SK-N-SH treated with all-trans-retinoic acid at 6 μM for 48 hours (cell line): ENCODE data around the gene VEPH1.

Experiments
- ARNTL ChIP-seq: fragments of 450-650 bp; formaldehyde crosslinking; IDR thresholded peaks from 2 replicates; pipeline ENCODE4 v1.5.0; 2020; ENCODE audit warnings: low read depth, mild to moderate bottlenecking, moderate library complexity, borderline replicate concordance
- BACH2 ChIP-seq: fragments of 250-450 bp; sonication (Bioruptor Pico); IDR thresholded peaks from 2 replicates; pipeline ENCODE4 v1.9.0; 2021; ENCODE audit warnings: mild to moderate bottlenecking, borderline replicate concordance
- CSDC2 ChIP-seq: fragments of 250-450 bp; sonication (Bioruptor Pico); IDR thresholded peaks from 2 replicates; pipeline ENCODE4 v1.5.0; 2020; ENCODE audit warnings: mild to moderate bottlenecking, moderate library complexity
- OSR1 ChIP-seq: fragments of 250-450 bp; sonication (Bioruptor Pico); IDR thresholded peaks from 2 replicates; pipeline ENCODE4 v1.8.0; 2022; ENCODE audit warnings: moderate library complexity, mild to moderate bottlenecking, inconsistent platforms
- POU6F1 ChIP-seq: fragments of 250-450 bp; sonication (Bioruptor Pico); IDR thresholded peaks from 2 replicates; pipeline ENCODE4 v1.8.0; 2021; ENCODE audit warnings: low read depth, mild to moderate bottlenecking, moderate library complexity, borderline replicate concordance
- RARB ChIP-seq: fragments of 250-450 bp; sonication (Bioruptor Pico); IDR thresholded peaks from 2 replicates; pipeline ENCODE4 v1.8.0; 2021; ENCODE audit warnings: mild to moderate bottlenecking, moderate library complexity
- ZC3H10 ChIP-seq: fragments of 250-450 bp; sonication (Bioruptor Pico); IDR thresholded peaks from 2 replicates; pipeline ENCODE4 v1.5.1; 2021; ENCODE audit warnings: mild to moderate bottlenecking, moderate library complexity
- ZFP30 ChIP-seq: fragments of 450-650 bp; formaldehyde crosslinking; IDR thresholded peaks from 2 replicates; pipeline ENCODE4 v1.5.0; 2022; ENCODE audit warnings: mild to moderate bottlenecking, moderate library complexity
- ZNF8 ChIP-seq: fragments of 450-650 bp; formaldehyde crosslinking; IDR thresholded peaks from 2 replicates; pipeline ENCODE4 v1.5.0; 2020; ENCODE audit warnings: mild to moderate bottlenecking, moderate library complexity
- TF ChIP-seq, protein P1 (sequence below): fragments of 250-450 bp; sonication (Bioruptor Pico); IDR thresholded peaks from 2 replicates; pipeline ENCODE4 v1.5.0; 2020; ENCODE audit warnings: mild to moderate bottlenecking, moderate library complexity
- TF ChIP-seq, protein P2 (sequence below): fragments of 250-450 bp; sonication (Bioruptor Pico); IDR thresholded peaks from 2 replicates; pipeline ENCODE4 v1.5.1; 2020; ENCODE audit warnings: low read depth, mild to moderate bottlenecking, moderate library complexity

DNA sequence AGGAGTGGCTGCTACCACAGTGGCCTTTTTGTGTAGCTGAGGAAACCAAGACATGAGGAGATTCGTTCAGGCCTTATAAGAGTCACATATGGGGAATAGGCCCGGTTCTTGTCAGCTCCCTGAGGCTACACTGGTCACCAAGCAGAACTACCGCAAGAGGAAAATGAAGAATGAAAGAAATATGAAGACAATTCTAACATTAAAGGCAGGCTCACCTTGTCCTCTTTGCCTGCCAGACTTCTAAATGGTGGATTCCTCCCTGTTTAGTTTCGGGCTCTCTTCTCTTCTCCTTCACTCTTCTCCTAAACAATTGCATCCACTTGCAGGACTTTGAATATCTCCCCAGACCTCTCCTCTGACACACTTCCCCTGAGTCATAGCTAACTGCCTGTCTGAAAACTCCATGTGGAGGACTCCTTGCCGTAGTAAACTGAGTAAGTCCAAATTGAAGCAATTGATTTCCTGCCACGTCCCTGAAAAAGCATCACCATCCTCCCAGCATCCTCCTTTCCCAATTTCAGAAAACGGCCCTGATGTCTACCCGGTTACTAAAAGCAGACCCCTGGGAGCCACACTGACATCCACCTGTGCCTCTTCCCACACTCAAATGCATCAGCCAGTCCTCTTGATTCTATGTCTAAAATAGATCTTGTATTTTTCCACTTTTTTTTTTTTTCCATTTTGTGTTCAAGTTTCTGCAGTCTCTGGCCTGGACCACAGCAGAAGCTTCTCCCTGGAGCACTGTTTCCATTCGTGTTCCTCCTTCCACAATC is 30.3 kb upstream of the VEPH1 start:
- TF ChIP-seq ARNTL (CRISPR knock-in tag) (no peak), BACH2 (CRISPR knock-in tag) (no peak), POU6F1 (CRISPR knock-in tag) (no peak), ZFP30 (CRISPR knock-in tag) (no peak), CSDC2 (CRISPR knock-in tag) (no peak), ZC3H10 (CRISPR knock-in tag) (no peak), RARB (CRISPR knock-in tag) (no peak), OSR1 (CRISPR knock-in tag) (no peak), ZNF8 (CRISPR knock-in tag) (no peak)
- TF ChIP-seq, protein P1, sequence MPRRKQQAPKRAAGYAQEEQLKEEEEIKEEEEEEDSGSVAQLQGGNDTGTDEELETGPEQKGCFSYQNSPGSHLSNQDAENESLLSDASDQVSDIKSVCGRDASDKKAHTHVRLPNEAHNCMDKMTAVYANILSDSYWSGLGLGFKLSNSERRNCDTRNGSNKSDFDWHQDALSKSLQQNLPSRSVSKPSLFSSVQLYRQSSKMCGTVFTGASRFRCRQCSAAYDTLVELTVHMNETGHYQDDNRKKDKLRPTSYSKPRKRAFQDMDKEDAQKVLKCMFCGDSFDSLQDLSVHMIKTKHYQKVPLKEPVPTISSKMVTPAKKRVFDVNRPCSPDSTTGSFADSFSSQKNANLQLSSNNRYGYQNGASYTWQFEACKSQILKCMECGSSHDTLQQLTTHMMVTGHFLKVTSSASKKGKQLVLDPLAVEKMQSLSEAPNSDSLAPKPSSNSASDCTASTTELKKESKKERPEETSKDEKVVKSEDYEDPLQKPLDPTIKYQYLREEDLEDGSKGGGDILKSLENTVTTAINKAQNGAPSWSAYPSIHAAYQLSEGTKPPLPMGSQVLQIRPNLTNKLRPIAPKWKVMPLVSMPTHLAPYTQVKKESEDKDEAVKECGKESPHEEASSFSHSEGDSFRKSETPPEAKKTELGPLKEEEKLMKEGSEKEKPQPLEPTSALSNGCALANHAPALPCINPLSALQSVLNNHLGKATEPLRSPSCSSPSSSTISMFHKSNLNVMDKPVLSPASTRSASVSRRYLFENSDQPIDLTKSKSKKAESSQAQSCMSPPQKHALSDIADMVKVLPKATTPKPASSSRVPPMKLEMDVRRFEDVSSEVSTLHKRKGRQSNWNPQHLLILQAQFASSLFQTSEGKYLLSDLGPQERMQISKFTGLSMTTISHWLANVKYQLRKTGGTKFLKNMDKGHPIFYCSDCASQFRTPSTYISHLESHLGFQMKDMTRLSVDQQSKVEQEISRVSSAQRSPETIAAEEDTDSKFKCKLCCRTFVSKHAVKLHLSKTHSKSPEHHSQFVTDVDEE: no peak
- TF ChIP-seq, protein P2, sequence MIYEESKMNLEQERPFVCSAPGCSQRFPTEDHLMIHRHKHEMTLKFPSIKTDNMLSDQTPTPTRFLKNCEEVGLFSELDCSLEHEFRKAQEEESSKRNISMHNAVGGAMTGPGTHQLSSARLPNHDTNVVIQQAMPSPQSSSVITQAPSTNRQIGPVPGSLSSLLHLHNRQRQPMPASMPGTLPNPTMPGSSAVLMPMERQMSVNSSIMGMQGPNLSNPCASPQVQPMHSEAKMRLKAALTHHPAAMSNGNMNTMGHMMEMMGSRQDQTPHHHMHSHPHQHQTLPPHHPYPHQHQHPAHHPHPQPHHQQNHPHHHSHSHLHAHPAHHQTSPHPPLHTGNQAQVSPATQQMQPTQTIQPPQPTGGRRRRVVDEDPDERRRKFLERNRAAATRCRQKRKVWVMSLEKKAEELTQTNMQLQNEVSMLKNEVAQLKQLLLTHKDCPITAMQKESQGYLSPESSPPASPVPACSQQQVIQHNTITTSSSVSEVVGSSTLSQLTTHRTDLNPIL (CRISPR knock-in tag): no peak
